DND-41 (cell line): ENCODE results near the gene ADAMTS19.
"Not testable (repeated sequence)": the region's sequence is repeated elsewhere in the genome, so short reads cannot be mapped to it uniquely, and the experiment has no call there.

Experiments
- EZH2 ChIP-seq: IDR thresholded peaks from 3 replicates; pipeline ENCODE4 v1.6.1; 2012; ENCODE audit warnings: borderline replicate concordance, low read depth, mild to moderate bottlenecking, moderate library complexity, low read length, inconsistent platforms; ENCODE audit not compliant: severe bottlenecking
- TF ChIP-seq, protein P1 (sequence below): IDR thresholded peaks from 2 replicates; pipeline ENCODE4 v1.5.1; 2012; ENCODE audit warnings: borderline replicate concordance, low read length, moderate library complexity, mild to moderate bottlenecking; ENCODE audit not compliant: poor library complexity, severe bottlenecking; ENCODE audit errors: extremely low read depth

DNA sequence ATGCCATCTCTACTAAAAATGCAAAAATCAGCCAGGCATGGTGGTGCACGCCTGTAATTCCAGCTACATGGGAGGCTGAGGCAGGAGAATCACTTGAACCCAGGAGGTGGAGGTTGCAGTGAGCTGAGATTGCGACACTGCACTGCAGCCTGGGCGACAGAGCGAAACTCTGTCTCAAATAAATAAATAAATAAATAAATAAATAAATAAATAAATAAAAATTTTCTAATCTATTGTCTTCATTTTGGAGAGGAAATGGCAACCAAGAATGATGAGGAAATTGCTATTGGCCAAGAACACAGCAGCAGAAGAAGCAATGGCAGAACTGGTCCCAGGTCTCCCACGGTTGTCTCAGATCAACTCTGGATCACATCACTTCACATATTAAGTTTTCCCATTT lies 31.5 kb upstream of the ADAMTS19 start:
- not testable (repeated sequence) for TF ChIP-seq EZH2
- TF ChIP-seq, protein P1, sequence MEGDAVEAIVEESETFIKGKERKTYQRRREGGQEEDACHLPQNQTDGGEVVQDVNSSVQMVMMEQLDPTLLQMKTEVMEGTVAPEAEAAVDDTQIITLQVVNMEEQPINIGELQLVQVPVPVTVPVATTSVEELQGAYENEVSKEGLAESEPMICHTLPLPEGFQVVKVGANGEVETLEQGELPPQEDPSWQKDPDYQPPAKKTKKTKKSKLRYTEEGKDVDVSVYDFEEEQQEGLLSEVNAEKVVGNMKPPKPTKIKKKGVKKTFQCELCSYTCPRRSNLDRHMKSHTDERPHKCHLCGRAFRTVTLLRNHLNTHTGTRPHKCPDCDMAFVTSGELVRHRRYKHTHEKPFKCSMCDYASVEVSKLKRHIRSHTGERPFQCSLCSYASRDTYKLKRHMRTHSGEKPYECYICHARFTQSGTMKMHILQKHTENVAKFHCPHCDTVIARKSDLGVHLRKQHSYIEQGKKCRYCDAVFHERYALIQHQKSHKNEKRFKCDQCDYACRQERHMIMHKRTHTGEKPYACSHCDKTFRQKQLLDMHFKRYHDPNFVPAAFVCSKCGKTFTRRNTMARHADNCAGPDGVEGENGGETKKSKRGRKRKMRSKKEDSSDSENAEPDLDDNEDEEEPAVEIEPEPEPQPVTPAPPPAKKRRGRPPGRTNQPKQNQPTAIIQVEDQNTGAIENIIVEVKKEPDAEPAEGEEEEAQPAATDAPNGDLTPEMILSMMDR: not testable (repeated sequence)
